ENCODE data around the gene IGHMBP2.
"Not testable (repeated sequence)": the region's sequence is repeated elsewhere in the genome, so short reads cannot be mapped to it uniquely, and the experiment has no call there.

GRCh38 chr11:68973706-68974105, 70.0 kb downstream of the IGHMBP2 start:
- not testable (repeated sequence) for TF ChIP-seq CTCF (IDR thresholded peaks at IDR 0.05; ENCODE audit: low read length); EZH2 (IDR thresholded peaks at IDR 0.05; ENCODE audit: borderline replicate concordance, low read length)

Measured in OCI-LY1 (cell line).